ENCODE data around the gene TRIM41.
"Not testable (repeated sequence)": the region's sequence is repeated elsewhere in the genome, so short reads cannot be mapped to it uniquely, and the experiment has no call there.

The TRIM41 gene

GRCh38 chr5:181259283-181259682, 36.2 kb downstream of the TRIM41 start:
- DNase-seq, result no peak

DNA sequence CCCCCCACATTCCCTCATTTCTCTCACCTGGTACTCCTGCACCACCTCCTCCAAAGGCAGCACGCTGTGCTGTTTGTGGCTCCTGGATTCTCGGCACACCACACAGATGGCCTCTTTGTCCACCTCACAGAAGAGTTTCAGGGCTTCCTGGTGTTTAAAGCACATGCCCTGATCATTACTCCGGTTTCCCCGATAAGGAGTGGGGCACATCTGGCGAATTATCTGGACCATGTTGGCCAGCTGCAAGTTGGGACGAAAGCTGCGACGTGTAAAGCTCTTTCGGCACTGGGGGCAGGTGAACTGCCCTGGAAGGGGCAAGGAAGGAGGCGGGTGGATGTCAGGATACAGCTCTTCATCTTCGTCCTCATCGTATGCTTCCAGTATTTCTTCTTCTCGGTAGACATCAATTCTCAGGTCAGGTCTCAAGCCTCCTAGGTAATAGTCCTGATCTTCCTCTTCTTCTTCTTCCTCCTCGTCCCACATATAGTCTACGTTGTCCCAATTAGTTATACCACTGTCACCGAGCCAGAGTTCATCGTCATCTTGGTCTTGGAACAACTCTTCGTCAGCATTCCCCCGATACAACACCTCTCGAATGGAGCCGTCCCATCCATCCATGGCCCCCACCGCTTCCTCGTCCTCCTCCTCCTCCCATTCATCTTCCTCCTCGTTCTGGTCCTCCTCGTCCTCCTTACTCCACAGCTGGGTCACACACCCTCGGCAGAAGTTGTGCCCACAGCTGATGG, 37.1 kb downstream of the TRIM41 start:
- DNase-seq, result no peak

DNA sequence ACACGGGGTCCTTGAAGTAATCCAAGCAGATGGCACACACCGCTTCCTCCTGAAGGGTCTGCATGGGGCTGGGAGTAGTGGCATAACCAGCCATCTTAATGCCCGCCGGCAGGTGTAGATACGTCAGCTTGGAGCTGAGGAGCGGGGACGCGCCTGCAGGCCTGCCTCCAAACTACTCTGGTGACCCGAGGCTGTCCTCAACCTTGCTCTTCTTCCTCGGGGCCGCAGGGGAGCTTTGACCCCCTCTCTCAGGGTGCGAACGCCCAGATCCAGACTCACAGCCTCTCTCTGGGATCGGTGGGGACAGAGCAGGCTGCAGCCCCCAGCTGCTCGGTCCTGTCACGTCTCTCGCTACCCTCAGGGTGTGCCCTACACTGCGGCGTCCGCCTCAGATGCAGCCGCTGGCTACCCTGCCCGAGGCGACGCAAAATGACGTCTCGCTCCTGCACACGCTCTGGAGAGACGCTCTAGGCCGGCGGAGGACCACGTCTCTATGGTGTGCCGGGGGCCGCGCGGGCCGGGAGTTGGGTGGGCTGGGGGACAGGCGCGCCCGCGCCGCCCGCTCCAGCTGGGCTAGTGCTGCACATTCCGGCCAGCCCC, 37.7 kb downstream of the TRIM41 start, which contains the start of gene TRIM52:
TSS of gene TRIM52 (minus strand) at position 424 of the 600 bp plus-strand sequence. CDS start at position 94, 330 bp downstream.
- DNase-seq, result no peak

GRCh38 chr5:181261320-181262049, 38.4 kb downstream of the TRIM41 start:
- DNase-seq, result no peak

- DNase-seq, result no peak
Observed at GRCh38 chr5:181263633-181264032, 40.6 kb downstream of the TRIM41 start.

GRCh38 chr5:181265092-181265671, 42.1 kb downstream of the TRIM41 start:
- DNase-seq, result no peak

DNA sequence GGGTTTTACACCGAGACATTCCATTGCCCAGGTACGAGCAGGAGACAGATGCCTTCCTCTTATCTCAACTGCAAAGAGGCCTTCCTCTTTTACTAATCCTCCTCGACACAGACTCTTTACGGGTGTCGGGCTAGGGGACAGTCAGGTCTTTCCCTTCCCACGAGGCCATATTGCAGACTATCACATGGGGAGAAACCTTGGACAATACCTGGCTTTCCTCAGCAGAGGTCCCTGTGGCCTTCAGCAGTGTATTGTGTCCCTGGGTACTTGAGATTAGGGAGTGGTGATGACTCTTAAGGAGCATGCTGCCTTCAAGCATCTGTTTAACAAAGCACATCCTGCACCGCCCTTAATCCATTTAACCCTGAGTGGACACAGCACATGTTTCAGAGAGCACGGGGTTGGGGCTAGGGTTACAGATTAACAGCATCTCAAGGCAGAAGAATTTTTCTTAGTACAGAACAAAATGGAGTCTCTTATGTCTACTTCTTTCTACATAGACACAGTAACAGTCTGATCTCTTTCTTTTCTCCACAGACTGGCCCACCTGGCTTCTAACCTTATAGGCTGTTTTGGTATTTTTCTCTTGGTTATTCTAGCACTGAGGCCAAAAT, 44.3 kb downstream of the TRIM41 start:
- not testable (repeated sequence) for DNase-seq

DNA sequence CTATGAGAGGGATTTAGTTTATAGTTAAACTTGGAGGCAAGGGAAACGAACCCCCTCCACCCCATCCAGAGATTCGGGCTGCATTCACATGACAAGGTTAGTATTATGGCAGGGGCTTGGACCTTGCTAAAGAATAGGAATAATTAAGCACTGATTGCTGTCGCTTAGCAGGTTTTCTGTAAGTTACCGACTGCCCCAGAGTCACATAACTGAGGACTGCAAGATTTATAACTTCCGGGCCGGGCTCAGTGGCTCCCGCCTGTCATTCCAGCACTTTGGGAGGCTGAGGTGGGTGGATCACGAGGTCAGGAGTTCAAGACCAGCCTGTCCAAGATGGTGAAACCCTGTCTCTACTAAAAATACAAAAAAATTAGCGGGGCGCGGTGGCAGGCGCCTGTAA, 44.8 kb downstream of the TRIM41 start:
- DNase-seq, result not testable (repeated sequence)

DNA sequence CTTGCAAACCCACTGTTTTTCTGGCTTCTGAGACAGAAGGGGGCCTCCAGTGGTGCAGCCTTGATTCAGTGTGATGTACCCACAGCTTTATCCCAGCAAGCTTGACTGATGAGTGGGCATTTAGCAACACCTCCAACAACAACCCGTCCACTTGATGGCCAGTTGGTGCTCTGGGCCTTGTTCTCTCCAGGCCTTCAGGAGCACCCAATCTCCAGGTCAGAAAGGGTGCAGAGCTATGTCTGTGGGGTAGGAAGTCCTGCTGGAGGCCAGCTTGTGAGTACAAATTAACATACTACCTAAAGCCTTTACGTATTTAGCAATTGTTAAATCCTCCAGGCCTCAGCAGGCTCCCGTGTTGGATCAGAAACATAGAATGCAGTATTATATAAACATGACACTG, 48.0 kb downstream of the TRIM41 start:
- DNase-seq, result no peak

- not testable (repeated sequence) for DNase-seq
Observed at GRCh38 chr5:181273433-181273744, 50.3 kb downstream of the TRIM41 start.

- DNase-seq, result no peak
Observed at GRCh38 chr5:181280251-181280762, 57.2 kb downstream of the TRIM41 start.

GRCh38 chr5:181281077-181281983, 58.2 kb downstream of the TRIM41 start:
- no peak for DNase-seq

DNA sequence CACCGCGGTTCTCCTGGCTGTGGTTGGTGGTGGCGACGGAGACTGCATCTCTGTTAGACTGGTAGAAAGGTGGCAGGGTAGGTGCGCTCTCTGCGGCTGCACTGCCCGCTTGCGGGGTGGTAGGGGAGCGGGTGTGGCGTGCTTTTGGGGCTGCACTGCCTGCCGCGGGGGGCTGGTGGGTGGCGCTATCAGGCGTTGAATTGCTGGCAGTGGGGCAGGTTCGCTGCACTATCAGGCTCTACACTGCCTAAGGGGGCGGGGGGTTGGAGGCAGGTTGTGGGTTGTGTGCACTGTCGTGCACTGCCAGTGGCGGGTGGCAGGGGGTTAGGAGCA, 58.9 kb downstream of the TRIM41 start:
- no peak for DNase-seq

DNA sequence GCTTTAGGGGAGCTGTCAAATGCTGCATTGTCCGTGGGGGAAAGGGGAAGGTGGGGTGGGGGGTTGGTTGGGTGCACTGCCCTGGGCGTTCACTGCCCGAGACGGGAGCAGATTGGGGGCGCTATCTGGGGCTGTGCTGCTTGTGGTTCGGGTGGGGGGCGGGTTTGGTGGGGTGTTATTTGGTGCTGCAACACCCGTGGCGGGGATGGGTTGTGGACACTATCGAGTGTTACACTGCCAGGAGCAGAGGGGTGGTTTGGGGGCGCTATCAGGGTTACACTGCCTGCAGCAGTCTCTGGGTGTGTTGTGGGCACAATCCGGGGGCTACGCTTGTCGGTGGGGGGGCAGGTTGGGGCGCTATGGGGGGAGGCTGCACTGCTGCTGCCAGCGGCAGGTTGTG, 59.3 kb downstream of the TRIM41 start:
- not testable (repeated sequence) for DNase-seq

DNA sequence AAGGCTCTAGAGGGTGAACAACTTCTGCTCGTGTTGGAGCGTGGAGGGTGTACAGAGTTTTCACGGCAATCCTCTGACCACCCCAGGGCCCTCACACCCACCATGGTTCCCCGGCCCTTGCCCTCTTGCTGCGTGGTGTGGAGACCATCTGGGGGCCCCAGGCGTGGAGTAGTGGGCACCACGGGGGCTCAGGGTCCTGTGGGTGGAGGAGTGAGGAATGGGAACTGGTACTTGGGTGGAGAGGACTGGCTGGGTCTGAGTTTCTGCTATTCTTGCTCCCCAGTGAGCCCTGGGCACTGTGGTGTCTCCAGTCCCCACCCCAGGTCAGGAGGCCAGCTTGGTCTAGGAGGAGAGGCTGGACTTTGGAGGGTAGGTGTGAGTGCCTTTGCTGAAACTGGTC, 59.8 kb downstream of the TRIM41 start:
- no peak for DNase-seq

- DNase-seq, result no peak
Observed at GRCh38 chr5:181283347-181283746, 60.3 kb downstream of the TRIM41 start.

GRCh38 chr5:181283841-181284755, 61.0 kb downstream of the TRIM41 start:
- not testable (repeated sequence) for DNase-seq

All from NCI-H187 (cell line).